Fibroblast of mammary gland (primary cell): ENCODE data around the gene CLDN2.

ENCODE experiments used
- DNase-seq: peaks from one replicate; pipeline ENCODE4 v3.0.0-alpha.2; 2010; ENCODE audit warnings: low read depth
- H3K4me3 ChIP-seq: 2 replicates; pipeline ENCODE4 v1.5.1; 2011; ENCODE audit warnings: low read depth, mild to moderate bottlenecking, low read length, moderate library complexity; ENCODE audit not compliant: control insufficient read depth
- CTCF ChIP-seq: conservative IDR thresholded peaks from 2 replicates; pipeline ENCODE4 v1.5.1; 2011; ENCODE audit warnings: low read depth, low read length, inconsistent platforms; ENCODE audit not compliant: control insufficient read depth, insufficient read depth

The CLDN2 gene

GRCh38 chrX:106894978-106895452, 25.2 kb upstream of the CLDN2 start:
- peak; percentile 75 for DNase-seq
- no peak overlapping the region for H3K4me3 ChIP-seq
- TF ChIP-seq CTCF = no peak

- TF ChIP-seq CTCF = no peak
- no peak overlapping the region for H3K4me3 ChIP-seq
- DNase-seq = peak; percentile 81
Observed at GRCh38 chrX:106897259-106897658, 22.9 kb upstream of the CLDN2 start.

GRCh38 chrX:106898462-106898861, 21.7 kb upstream of the CLDN2 start:
- peak; percentile 70 for DNase-seq
- peak; percentile 44 for TF ChIP-seq CTCF
- no peak overlapping the region for H3K4me3 ChIP-seq

- no peak for DNase-seq
- TF ChIP-seq CTCF = no peak
- no peak overlapping the region for H3K4me3 ChIP-seq
Observed at GRCh38 chrX:106899276-106899675, 20.9 kb upstream of the CLDN2 start.

- no peak for TF ChIP-seq CTCF
- no peak for DNase-seq
- H3K4me3 ChIP-seq = no peak overlapping the region
Observed at GRCh38 chrX:106899841-106900240, 20.4 kb upstream of the CLDN2 start.

GRCh38 chrX:106901341-106901740, 18.9 kb upstream of the CLDN2 start:
- no peak for DNase-seq
- no peak for TF ChIP-seq CTCF
- no peak overlapping the region for H3K4me3 ChIP-seq

- H3K4me3 ChIP-seq = no peak overlapping the region
- TF ChIP-seq CTCF = no peak
- no peak for DNase-seq
Observed at GRCh38 chrX:106901781-106902219, 18.4 kb upstream of the CLDN2 start.
